Smooth muscle cell (in vitro differentiated cells): ENCODE measurements around the gene ERBB4. TPM values are rescaled to one million over a fixed set of nuclear protein-coding genes. Genes with fewer than 3 reads are reported as not detected.

Experiments used
- DNase-seq: peaks from one replicate; lab custom pipeline; 2025; ENCODE audit not compliant: unreplicated experiment; lab: John Stamatoyannopoulos, UW
- H2AFZ ChIP-seq: fragments of 200-600 bp; sonication (generic); 2 replicates; pipeline ENCODE4 v1.6.0; 2016; ENCODE audit warnings: antibody characterized with exemption, low read depth, mild to moderate bottlenecking
- H3F3A ChIP-seq: fragments of 200-600 bp; sonication (generic); 2 replicates; pipeline ENCODE4 v1.6.0; 2017; ENCODE audit warnings: antibody characterized with exemption, low read depth
- H3K27ac ChIP-seq: fragments of 200-600 bp; sonication (generic); 2 replicates; pipeline ENCODE4 v1.5.1; 2016; ENCODE audit warnings: low read depth, mild to moderate bottlenecking
- H3K27me3 ChIP-seq: fragments of 200-600 bp; sonication (generic); 2 replicates; pipeline ENCODE4 v1.6.1; 2016; ENCODE audit warnings: low read depth, mild to moderate bottlenecking
- H3K36me3 ChIP-seq: fragments of 200-600 bp; sonication (generic); 2 replicates; pipeline ENCODE4 v1.5.1; 2016; ENCODE audit warnings: low read depth
- H3K4me1 ChIP-seq: fragments of 200-600 bp; sonication (generic); 2 replicates; pipeline ENCODE4 v1.5.1; 2016; ENCODE audit warnings: low read depth
- H3K4me2 ChIP-seq: fragments of 200-600 bp; sonication (generic); 2 replicates; pipeline ENCODE4 v1.6.0; 2016; ENCODE audit warnings: mild to moderate bottlenecking
- H3K4me3 ChIP-seq: fragments of 200-600 bp; sonication (generic); 2 replicates; pipeline ENCODE4 v1.5.1; 2016; ENCODE audit warnings: mild to moderate bottlenecking
- H3K79me2 ChIP-seq: fragments of 200-600 bp; sonication (generic); 2 replicates; pipeline ENCODE4 v1.6.0; 2016; ENCODE audit warnings: low read depth, mild to moderate bottlenecking
- H3K9ac ChIP-seq: fragments of 200-600 bp; sonication (generic); 2 replicates; pipeline ENCODE4 v1.6.0; 2016; ENCODE audit warnings: low read depth
- H3K9me3 ChIP-seq: fragments of 200-600 bp; sonication (generic); replicated peaks from 2 replicates; pipeline ENCODE4 v1.5.1; 2016; ENCODE audit warnings: low read depth
- H4K20me1 ChIP-seq: fragments of 200-600 bp; sonication (generic); 2 replicates; pipeline ENCODE4 v1.6.0; 2016; ENCODE audit warnings: low read depth
- WGBS: methylation state at CpG from one replicate; pipeline ENCODE4 v1.1.7; 2016; ENCODE audit warnings: low lambda C conversion rate; 5-methylcytosine and 5-hydroxymethylcytosine counted together
- polyA plus RNA-seq: library from polyadenylated mRNA; unstranded; fragments of >200 nt; fragmentation: Nextera tagmentation; extraction: Ambion mirVana; gene quantifications from 2 replicates; pipeline ENCODE4 v1.2.1, GENCODE V29; 2016
- total RNA-seq: library from RNA; depleted of rRNA; stranded (reverse); fragments of >200 nt; gene quantifications from 2 replicates; pipeline ENCODE4 v1.2.3, GENCODE V29; 2014
- TF ChIP-seq, protein P1 (sequence below): fragments of 200-600 bp; sonication (generic); IDR thresholded peaks from 2 replicates; pipeline ENCODE4 v1.5.1; 2017; ENCODE audit warnings: borderline replicate concordance, mild to moderate bottlenecking, antibody characterized with exemption; ENCODE audit not compliant: insufficient read depth, poor library complexity, severe bottlenecking

ERBB4 gene
- total and polyA plus RNA-seq, 2 experiments from 2014 or later: 0.67 TPM; not detected in 1

DNA sequence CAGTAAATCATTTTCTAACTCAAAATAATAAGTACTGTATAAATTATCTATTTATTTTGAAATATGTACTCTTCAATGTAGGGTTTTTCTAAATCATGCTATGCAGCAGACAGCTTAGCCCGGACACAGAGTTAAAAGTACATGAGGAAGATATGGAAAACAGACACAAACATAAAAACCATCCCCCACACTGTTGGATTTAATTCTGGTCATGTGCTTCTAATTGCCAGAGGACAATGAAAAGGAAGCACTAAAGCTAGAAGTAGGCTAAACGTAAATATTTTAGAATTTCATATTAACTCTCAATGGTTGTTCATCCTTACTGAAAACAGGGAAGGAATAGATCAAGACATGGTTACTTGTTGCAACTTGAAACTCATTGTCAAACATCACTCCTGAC, 420.7 kb downstream of the ERBB4 start:
- Histone ChIP-seq H3F3A (no peaks in the 10 kb centered on the region), H3K79me2 (no peaks in the 10 kb centered on the region), H3K4me2 (no peak overlapping the region), H3K9ac (no peak overlapping the region), H3K9me3 (no peaks in the 10 kb centered on the region), H3K4me1 (no peaks in the 10 kb centered on the region), H3K27me3 (no peaks in the 10 kb centered on the region), H4K20me1 (no peaks in the 10 kb centered on the region), H3K36me3 (no peaks in the 10 kb centered on the region), H3K27ac (no peak overlapping the region), H3K4me3 (no peak overlapping the region), H2AFZ (no peak overlapping the region)
- WGBS: 74% methylated on average over 2 of the region's 2 CpGs
- TF ChIP-seq, protein P1, sequence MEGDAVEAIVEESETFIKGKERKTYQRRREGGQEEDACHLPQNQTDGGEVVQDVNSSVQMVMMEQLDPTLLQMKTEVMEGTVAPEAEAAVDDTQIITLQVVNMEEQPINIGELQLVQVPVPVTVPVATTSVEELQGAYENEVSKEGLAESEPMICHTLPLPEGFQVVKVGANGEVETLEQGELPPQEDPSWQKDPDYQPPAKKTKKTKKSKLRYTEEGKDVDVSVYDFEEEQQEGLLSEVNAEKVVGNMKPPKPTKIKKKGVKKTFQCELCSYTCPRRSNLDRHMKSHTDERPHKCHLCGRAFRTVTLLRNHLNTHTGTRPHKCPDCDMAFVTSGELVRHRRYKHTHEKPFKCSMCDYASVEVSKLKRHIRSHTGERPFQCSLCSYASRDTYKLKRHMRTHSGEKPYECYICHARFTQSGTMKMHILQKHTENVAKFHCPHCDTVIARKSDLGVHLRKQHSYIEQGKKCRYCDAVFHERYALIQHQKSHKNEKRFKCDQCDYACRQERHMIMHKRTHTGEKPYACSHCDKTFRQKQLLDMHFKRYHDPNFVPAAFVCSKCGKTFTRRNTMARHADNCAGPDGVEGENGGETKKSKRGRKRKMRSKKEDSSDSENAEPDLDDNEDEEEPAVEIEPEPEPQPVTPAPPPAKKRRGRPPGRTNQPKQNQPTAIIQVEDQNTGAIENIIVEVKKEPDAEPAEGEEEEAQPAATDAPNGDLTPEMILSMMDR: no peak
- DNase-seq: no peak

DNA sequence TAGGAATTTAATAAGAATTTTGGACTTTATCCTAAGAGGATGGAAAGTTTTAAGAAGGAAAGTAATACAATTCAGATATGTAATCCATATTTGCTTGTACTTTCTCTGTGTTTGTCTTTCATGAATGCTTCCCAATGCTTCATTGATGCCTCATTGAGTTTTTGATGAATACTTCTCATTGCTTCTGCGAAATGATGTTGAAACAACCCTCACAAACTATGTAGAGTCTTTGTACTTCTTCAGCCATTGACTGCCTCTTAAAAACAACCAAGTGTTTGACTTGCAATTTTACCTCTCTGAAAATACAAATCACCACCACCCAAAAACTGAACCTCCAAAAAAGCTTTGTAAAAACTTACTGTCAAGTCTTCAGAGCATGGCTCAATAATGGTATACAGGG, 424.1 kb downstream of the ERBB4 start:
- TF ChIP-seq, protein P1: no peak
- no peak overlapping the region for H3K9ac ChIP-seq
- no peak overlapping the region for H2AFZ ChIP-seq
- H3K27ac ChIP-seq: no peak overlapping the region
- no peaks in the 10 kb centered on the region for H3K9me3 ChIP-seq
- no peaks in the 10 kb centered on the region for H3F3A ChIP-seq
- 90% methylated on average over 1 of the region's 1 CpG for WGBS
- DNase-seq: no peak
- no peaks in the 10 kb centered on the region for H3K4me1 ChIP-seq
- H3K27me3 ChIP-seq: no peaks in the 10 kb centered on the region
- no peaks in the 10 kb centered on the region for H4K20me1 ChIP-seq
- no peaks in the 10 kb centered on the region for H3K79me2 ChIP-seq
- H3K36me3 ChIP-seq: no peaks in the 10 kb centered on the region
- H3K4me3 ChIP-seq: no peak overlapping the region
- H3K4me2 ChIP-seq: no peak overlapping the region

DNA sequence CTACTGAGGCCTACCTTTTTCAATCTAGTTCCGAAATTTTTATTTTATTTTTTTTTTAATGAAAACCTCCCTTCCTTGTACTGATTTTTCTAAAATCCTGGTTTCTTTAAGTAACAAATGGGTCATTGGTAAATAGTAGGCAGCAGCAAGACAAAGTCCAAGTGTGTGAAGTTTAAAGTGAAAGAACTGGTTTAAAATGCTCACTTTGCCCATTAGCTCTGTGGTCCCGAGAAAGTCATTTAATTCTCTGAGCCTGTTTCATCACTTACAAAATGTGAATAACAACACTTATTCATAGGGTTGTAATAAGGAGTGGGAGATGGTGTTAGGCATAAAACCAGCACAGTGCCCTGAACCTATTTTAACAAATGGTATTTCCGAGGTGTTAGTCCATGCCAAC, 426.2 kb downstream of the ERBB4 start:
- H2AFZ ChIP-seq: no peak overlapping the region
- H3K36me3 ChIP-seq: no peaks in the 10 kb centered on the region
- no peaks in the 10 kb centered on the region for H3F3A ChIP-seq
- H4K20me1 ChIP-seq: no peaks in the 10 kb centered on the region
- WGBS: 90% methylated on average over 3 of the region's 3 CpGs
- H3K4me3 ChIP-seq: no peak overlapping the region
- H3K9me3 ChIP-seq: no peaks in the 10 kb centered on the region
- no peaks in the 10 kb centered on the region for H3K79me2 ChIP-seq
- H3K4me2 ChIP-seq: no peak overlapping the region
- TF ChIP-seq, protein P1: no peak
- no peak for DNase-seq
- no peaks in the 10 kb centered on the region for H3K4me1 ChIP-seq
- no peak overlapping the region for H3K27ac ChIP-seq
- H3K9ac ChIP-seq: no peak overlapping the region
- no peaks in the 10 kb centered on the region for H3K27me3 ChIP-seq

DNA sequence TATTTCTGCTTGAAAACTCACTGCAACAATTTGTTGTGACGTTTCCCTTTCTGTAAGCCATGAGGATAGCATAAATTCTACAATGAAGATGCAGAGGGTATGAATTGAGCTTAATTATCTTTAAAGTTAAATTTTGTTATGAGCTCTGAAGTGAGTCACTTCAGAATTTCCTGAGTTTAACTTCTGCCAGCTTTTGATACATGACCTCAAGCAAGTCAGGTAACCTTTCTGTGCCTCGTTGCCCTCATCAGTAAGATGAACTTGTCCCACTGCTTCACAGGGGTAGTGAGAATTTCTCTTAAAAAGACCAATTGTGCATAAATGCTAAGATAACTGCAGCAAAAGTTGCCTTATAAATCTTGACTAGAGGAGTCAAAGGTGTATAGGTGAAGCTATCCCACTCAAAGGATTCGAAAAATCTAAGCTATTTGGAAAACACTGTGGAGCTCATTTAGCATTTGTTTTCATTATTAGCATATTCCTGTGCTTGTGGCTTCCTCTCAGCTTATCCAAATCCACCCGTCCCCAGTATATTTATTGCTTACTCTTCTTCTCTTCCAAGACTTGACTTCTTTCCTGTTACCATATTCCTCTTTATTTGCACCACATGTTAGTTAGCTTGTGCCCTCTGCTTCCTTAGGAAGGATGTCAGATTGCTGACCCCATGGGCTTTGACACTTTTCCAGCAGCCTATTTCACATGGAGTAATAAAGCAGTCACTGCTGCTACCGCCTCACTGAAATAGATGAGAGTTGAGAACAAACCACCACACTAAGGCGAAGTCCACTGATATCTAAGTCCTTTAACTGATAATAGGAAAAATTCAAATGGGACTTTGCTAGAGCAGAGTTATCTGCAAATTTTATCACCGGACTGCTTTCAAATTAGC, 428.6 kb downstream of the ERBB4 start:
- no peak overlapping the region for H3K9ac ChIP-seq
- H2AFZ ChIP-seq: no peak overlapping the region
- no peaks in the 10 kb centered on the region for H4K20me1 ChIP-seq
- WGBS: 50% methylated on average over 7 of the region's 7 CpGs
- H3K27ac ChIP-seq: no peak overlapping the region
- no peak for DNase-seq
- H3K4me3 ChIP-seq: no peak overlapping the region
- no peaks in the 10 kb centered on the region for H3K4me1 ChIP-seq
- TF ChIP-seq, protein P1: no peak
- H3K4me2 ChIP-seq: no peak overlapping the region
- no peaks in the 10 kb centered on the region for H3F3A ChIP-seq
- H3K79me2 ChIP-seq: no peaks in the 10 kb centered on the region
- H3K27me3 ChIP-seq: no peaks in the 10 kb centered on the region
- H3K36me3 ChIP-seq: no peaks in the 10 kb centered on the region
- no peaks in the 10 kb centered on the region for H3K9me3 ChIP-seq
